ENCODE data around the gene MAP1S.
A peak's percentile ranks its signal among the peaks of the same experiment; 100 is the strongest.
"Not testable (repeated sequence)": the region's sequence is repeated elsewhere in the genome, so short reads cannot be mapped to it uniquely, and the experiment has no call there.

MAP1S gene

GRCh38 chr19:17764348-17764747 is 45.1 kb downstream of the MAP1S start:
- no peak for DNase-seq

GRCh38 chr19:17765069-17765618 is 45.9 kb downstream of the MAP1S start:
- no peak for DNase-seq

GRCh38 chr19:17766543-17767131 is 47.4 kb downstream of the MAP1S start:
- peak; percentile 76 for DNase-seq

GRCh38 chr19:17767559-17767958 is 48.3 kb downstream of the MAP1S start:
- DNase-seq, result no peak

- DNase-seq, result no peak
Observed at GRCh38 chr19:17770613-17771012, 51.3 kb downstream of the MAP1S start.

GRCh38 chr19:17772172-17772571 is 52.9 kb downstream of the MAP1S start:
- no peak for DNase-seq

- no peak for DNase-seq
Observed at GRCh38 chr19:17775245-17775927, 56.1 kb downstream of the MAP1S start.

- DNase-seq, result no peak
Observed at GRCh38 chr19:17775991-17776803, 56.9 kb downstream of the MAP1S start.

- DNase-seq, result not testable (repeated sequence)
Observed at GRCh38 chr19:17777840-17778239, 58.6 kb downstream of the MAP1S start.

- no peak for DNase-seq
Observed at GRCh38 chr19:17778251-17778967, 59.1 kb downstream of the MAP1S start.

GRCh38 chr19:17778968-17779929 is 60.0 kb downstream of the MAP1S start:
- DNase-seq, result no peak

- DNase-seq, result no peak
Observed at GRCh38 chr19:17780781-17781180, 61.5 kb downstream of the MAP1S start.

- not testable (repeated sequence) for DNase-seq
Observed at GRCh38 chr19:17783721-17784120, 64.4 kb downstream of the MAP1S start.
